Subcutaneous adipose tissue (tissue), 4 donors: Measurements from ENCODE around the gene CD164. TPM values are rescaled to one million over a fixed set of nuclear protein-coding genes. Genes with fewer than 3 reads are reported as not detected.

Experiments
- total RNA-seq, 4 donors: library from RNA; depleted of rRNA; stranded (reverse); fragments of >200 nt; gene quantifications; one replicate each; pipeline ENCODE4 v1.1.0, GENCODE V29; 2016
- TF ChIP-seq, protein P1 (sequence below): fragments of 450-650 bp; IDR thresholded peaks from one replicate; pipeline ENCODE4 v1.5.1; 2016; ENCODE audit warnings: low read depth, mild to moderate bottlenecking, control low read depth, antibody characterized with exemption, moderate library complexity

Gene CD164
- total RNA-seq, 4 donors from 2014 or later = 177 to 516 (median 317) TPM

DNA sequence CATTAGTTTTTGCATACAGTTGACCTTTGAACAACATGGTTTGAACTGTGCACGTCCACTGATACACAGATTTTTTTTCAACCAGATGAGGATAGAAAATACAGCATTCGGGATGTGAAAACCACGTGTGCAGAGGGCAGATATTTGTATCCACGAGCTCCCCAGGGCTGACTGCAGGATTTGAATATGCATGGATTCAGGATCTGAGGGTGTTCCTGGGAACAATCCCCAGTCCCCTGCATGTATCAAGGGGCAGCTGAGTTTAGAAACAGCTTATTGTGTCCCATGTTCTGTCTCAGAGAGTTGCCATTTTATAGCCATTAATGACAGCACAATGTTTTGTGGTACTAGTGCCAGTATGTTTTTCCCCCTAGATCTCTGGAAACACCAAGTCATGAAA lies 53.6 kb downstream of the CD164 start:
- TF ChIP-seq, protein P1, sequence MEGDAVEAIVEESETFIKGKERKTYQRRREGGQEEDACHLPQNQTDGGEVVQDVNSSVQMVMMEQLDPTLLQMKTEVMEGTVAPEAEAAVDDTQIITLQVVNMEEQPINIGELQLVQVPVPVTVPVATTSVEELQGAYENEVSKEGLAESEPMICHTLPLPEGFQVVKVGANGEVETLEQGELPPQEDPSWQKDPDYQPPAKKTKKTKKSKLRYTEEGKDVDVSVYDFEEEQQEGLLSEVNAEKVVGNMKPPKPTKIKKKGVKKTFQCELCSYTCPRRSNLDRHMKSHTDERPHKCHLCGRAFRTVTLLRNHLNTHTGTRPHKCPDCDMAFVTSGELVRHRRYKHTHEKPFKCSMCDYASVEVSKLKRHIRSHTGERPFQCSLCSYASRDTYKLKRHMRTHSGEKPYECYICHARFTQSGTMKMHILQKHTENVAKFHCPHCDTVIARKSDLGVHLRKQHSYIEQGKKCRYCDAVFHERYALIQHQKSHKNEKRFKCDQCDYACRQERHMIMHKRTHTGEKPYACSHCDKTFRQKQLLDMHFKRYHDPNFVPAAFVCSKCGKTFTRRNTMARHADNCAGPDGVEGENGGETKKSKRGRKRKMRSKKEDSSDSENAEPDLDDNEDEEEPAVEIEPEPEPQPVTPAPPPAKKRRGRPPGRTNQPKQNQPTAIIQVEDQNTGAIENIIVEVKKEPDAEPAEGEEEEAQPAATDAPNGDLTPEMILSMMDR = no peak

DNA sequence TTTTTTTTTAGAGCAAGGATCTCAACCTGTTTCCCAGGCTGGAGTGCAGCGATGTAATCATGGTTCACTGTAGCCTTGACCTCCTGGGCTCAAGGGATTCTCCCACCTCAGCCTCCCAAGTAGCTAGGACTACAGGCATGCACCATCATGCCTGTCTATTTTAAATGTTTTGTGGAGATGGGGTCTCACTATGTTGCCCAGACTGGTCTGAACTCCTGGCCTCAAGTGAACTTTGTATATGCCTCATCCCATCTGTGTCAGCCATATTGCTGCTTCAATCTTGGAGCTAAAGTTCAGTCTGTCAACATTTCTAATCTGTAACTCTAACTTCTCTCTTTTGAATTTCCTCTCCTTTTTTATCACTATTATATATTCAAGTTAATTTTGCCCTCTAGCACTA lies 54.3 kb downstream of the CD164 start:
- TF ChIP-seq, protein P1 = no peak

DNA sequence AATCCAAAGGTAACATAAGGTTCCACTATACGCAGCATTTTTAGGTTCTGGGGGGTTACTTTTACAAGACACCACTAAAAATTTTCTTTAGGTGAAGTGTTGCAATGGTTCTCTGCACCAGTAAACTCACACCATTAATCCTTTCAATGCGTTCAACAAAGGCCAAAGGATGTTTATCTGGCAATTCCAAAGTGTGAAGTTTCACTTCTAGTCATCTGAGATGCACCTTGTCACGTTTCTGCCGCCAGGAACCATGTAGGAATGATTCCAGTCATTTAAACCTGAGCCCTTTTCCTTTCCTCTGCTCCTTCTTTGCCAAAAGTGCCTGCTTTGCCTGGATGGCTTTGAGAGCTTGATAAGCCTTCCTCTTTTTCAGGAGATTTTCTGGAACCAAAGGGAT lies 54.8 kb downstream of the CD164 start:
- TF ChIP-seq, protein P1 = no peak

DNA sequence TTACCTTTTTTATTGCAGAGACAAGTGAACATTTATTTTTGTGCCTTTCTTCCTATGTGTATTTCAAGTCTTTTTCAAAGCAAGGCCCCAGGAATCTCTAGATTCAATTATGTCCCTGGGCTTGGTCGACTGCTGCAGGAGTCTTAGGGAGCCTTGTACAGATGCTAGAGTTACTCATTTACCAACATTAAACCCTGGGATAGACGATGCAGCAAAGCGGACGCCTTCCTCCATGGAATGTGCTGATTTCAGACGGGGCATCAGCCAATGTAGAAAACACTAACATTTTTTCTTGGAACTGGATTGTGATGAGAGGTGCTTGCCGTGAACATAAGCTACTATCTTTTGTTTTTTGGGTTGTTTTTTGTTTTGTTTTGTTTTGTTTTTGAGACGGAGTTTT lies 55.9 kb downstream of the CD164 start:
- TF ChIP-seq, protein P1 = no peak

DNA sequence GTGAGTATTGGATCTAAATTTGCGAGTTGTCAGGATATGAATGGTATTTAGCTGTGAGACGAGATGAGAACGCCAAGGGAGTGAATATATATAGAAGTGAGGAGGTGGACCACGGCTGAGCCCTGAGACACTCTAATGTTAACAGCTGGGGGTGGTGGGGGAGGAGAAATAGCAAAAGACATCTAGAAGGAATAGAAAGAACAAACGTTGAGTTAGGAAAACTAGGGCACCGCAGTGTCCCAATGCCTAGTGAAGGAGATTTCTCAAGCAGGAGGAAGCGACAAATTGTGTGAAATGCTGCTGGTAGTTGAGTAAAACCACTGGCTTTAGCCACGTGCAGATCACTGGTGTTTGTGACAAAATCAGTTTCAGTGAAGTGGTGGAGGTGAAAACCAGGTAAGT lies 56.9 kb downstream of the CD164 start:
- TF ChIP-seq, protein P1 = no peak

DNA sequence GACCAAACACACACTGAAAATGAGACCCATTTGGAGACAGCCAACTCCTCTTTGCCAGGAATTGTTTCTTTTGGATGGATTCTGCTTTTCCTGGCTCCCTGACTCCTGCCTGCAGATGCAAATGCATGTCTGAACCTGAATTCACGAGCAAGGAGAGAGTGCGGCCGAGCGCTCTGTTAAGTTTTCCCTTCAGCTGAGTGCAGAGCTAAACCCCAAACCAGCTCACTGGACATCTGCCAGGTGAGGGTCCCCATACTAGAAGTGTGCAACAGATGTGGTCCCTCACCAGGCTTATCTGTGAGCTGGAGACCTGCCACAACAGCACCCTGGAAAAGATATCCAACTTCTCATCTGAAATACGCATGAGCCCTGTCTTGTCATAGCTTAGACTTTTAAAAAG lies 59.0 kb downstream of the CD164 start:
- TF ChIP-seq, protein P1 = no peak

DNA sequence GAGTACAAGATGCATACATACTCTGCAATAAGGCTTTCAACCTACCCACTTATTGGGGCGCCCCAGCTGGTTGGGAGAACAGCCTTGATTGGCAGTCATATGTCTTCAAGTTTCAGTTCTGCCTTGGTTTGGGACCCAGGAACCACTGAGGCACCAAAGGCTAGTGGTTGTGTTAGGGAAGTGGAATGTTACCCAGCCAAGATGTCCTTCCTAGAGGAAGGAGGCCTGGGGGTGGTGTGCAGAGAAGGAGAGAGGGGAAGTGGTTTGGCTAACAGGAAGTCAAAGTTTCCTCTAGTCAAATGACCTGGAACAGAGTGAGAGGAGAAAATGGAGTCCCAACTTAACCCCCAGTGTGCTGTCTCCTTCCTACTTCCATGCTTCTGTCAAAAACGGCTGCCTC lies 59.4 kb downstream of the CD164 start:
- TF ChIP-seq, protein P1 = no peak

DNA sequence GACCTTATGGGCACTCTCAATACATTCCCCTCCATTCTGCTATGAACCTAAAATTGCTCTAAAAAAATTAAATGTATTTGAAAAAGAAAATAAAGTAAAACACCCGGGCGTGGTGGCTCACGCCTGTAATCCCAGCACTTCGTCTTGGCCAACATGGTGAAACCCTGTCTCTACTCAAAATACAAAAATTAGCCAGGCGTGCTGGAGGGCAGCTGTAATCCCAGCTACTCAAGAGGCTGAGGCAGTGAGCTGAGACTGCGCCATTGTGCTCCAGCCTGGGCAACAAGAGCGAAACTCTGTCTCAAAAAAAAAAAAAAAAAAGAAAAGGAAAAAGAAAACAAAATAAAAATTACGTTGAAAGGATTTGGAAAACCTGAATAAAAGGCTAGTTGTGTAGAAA lies 60.5 kb downstream of the CD164 start:
- TF ChIP-seq, protein P1 = no peak
